H1 (cell line): ENCODE results near the gene B4GALNT1. TPM values are rescaled to one million over a fixed set of nuclear protein-coding genes. Genes with fewer than 3 reads are reported as not detected.

Source experiments
- HDAC2 ChIP-seq, 2 experiments: fragments of 300-600 bp in 1 of 2; sonication (generic) in 1 of 2; IDR thresholded peaks; 2 replicates each; pipeline ENCODE4 v1.6.1; 2011 to 2012; ENCODE audit warnings: low read depth in 2 of 2, low read length in 2 of 2, mild to moderate bottlenecking in 2 of 2, moderate library complexity in 2 of 2, borderline replicate concordance in 1 of 2, inconsistent platforms in 1 of 2
- JUN ChIP-seq: IDR thresholded peaks from 2 replicates; pipeline ENCODE4 v1.6.1; 2011; ENCODE audit warnings: low read depth, mild to moderate bottlenecking, improper control_type of control experiment, low read length
- KDM1A ChIP-seq: fragments of 200-600, 300-600 bp; sonication (generic); IDR thresholded peaks from 2 replicates; pipeline ENCODE4 v1.7.1; 2016; ENCODE audit warnings: mild to moderate bottlenecking, low read length, borderline replicate concordance
- polyA plus RNA-seq, 7 experiments: library from polyadenylated mRNA; depleted of rRNA in 3 of 7; stranded (reverse) in 5 of 7; unstranded in 2 of 7; fragments of >200 nt in 5 of 7; fragments of 200-250 nt in 2 of 7; gene quantifications; 1 replicate in 5 of 7; 2 replicates in 1 of 7; 4 replicates in 1 of 7; pipeline versions ENCODE4 v1.2.1 to v1.2.3, GENCODE V29; 2011 to 2013; ENCODE audit warnings: missing spikeins in 2 of 7, mixed read lengths in 2 of 7
- total RNA-seq: library from RNA; stranded (reverse); fragmentation: NEBNext Ultra II Directional; extraction: Animal tissue kit (Norgen Biotek cat#: 25700); gene quantifications from 2 replicates; pipeline ENCODE4 v1.2.1, GENCODE V29; 2021

B4GALNT1 gene
- total and polyA plus RNA-seq, 2 of the 8 experiments (the other 6 are each of a cell fraction or from before 2014, with no cell fraction given): 1.5 to 2.3 TPM

DNA sequence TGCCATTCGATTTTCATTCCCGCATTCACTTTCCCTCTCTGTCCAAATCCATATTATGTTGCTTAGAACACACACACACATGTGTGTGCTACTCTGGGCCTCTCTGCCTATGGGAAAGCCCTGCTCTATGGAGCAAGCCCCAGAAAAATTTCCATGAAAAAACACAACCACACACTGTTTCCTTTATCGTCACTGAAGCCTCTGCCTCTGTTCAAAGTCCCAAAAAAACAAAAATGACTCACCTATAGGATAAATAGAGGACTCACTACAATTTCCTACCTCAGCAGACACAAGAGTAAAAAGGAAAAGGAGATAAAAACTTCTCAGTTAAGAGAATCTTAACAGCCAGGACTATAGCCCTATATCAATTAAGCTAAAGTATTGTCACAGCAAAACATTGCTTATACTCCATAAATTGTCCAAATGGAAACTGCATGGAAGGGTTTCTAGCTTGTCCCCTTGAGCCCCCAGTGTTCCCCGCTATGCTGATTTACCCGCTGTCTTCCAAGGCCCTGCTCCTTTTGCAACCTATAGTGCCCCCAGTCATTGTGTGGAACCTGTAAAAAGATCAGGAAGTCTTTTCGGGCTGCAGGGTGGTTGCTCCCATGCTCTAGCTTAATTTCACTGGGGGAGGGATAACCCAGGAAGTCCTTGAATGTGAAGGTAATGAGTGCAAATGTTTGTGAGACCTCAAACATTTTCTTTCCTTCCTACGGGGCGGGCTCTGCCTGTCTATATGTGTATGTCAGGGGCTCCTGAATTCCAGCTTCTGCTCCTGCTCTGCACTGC is 53.1 kb downstream of the B4GALNT1 start (continued):
- no peak for TF ChIP-seq KDM1A
- TF ChIP-seq JUN: no peak
- TF ChIP-seq HDAC2 (IDR thresholded peaks at IDR 0.05; ENCODE audit: borderline replicate concordance in 1 of 2, low read depth in 2 of 2, low read length in 2 of 2): no peak
